Glomerular endothelial cell (primary cell): ENCODE measurements around the gene IGFBPL1. TPM values are rescaled to one million over a fixed set of nuclear protein-coding genes. Genes with fewer than 3 reads are reported as not detected.
"Not testable (repeated sequence)": the region's sequence is repeated elsewhere in the genome, so short reads cannot be mapped to it uniquely, and the experiment has no call there.

Experiments
- DNase-seq: peaks from one replicate; pipeline ENCODE4 v3.0.0-alpha.2; 2011; ENCODE audit warnings: low read depth, low spot score; ENCODE audit errors: extremely low read depth
- total RNA-seq: library from RNA; depleted of rRNA; stranded (reverse); fragments of >200 nt; gene quantifications from 2 replicates; pipeline ENCODE4 v1.2.3, GENCODE V29; 2015

Gene IGFBPL1
- total RNA-seq: 0.35 TPM in 1 of 2 replicates, not detected in the other

- DNase-seq: no peak
These were observed at the start of gene IGFBPL1 for GRCh38 chr9:38423973-38424843. IGFBPL1 (minus strand) TSS chr9:38424454; CDS start chr9:38424424, 30 bp downstream.

- DNase-seq: not testable (repeated sequence)
These were observed 48.5 kb upstream of the IGFBPL1 start for GRCh38 chr9:38472583-38473249.

- no peak for DNase-seq
These were observed 43.1 kb upstream of the IGFBPL1 start for GRCh38 chr9:38467404-38467803.

GRCh38 chr9:38453835-38454234 is 29.6 kb upstream of the IGFBPL1 start:
- no peak for DNase-seq

GRCh38 chr9:38451162-38451561 is 26.9 kb upstream of the IGFBPL1 start:
- DNase-seq: no peak

GRCh38 chr9:38447703-38448102 is 23.4 kb upstream of the IGFBPL1 start:
- no peak for DNase-seq

GRCh38 chr9:38445154-38446043 is 21.1 kb upstream of the IGFBPL1 start:
- no peak for DNase-seq

GRCh38 chr9:38443597-38443996 is 19.3 kb upstream of the IGFBPL1 start:
- DNase-seq: no peak

GRCh38 chr9:38443181-38443580 is 18.9 kb upstream of the IGFBPL1 start:
- no peak for DNase-seq

- no peak for DNase-seq
These were observed 18.3 kb upstream of the IGFBPL1 start for GRCh38 chr9:38442473-38443096.

- no peak for DNase-seq
These were observed 17.3 kb upstream of the IGFBPL1 start for GRCh38 chr9:38441347-38442085.

- no peak for DNase-seq
These were observed 16.3 kb upstream of the IGFBPL1 start for GRCh38 chr9:38440516-38440915.

GRCh38 chr9:38439916-38440301 is 15.7 kb upstream of the IGFBPL1 start:
- no peak for DNase-seq

- DNase-seq: no peak
These were observed 15.1 kb upstream of the IGFBPL1 start for GRCh38 chr9:38439291-38439915.

- no peak for DNase-seq
These were observed 13.1 kb upstream of the IGFBPL1 start for GRCh38 chr9:38437193-38437823.

- DNase-seq: no peak
These were observed 12.5 kb upstream of the IGFBPL1 start for GRCh38 chr9:38436708-38437107.

- DNase-seq: no peak
These were observed 11.3 kb upstream of the IGFBPL1 start for GRCh38 chr9:38435521-38435920.

GRCh38 chr9:38434853-38435252 is 10.6 kb upstream of the IGFBPL1 start:
- no peak for DNase-seq

GRCh38 chr9:38434365-38434764 is 10.1 kb upstream of the IGFBPL1 start:
- no peak for DNase-seq
